Brain microvascular endothelial cell (primary cell): ENCODE data around the gene EHD1.

Experiments used
- DNase-seq: peaks from one replicate; pipeline ENCODE4 v3.0.0-alpha.2; 2020
- H3K27ac ChIP-seq: fragments of 250-450 bp; sonication (Bioruptor Pico); 2 replicates; pipeline ENCODE4 v1.5.1; 2020; ENCODE audit warnings: mild to moderate bottlenecking, moderate library complexity
- H3K27me3 ChIP-seq: fragments of 250-450 bp; sonication (Bioruptor Pico); replicated peaks from 2 replicates; pipeline ENCODE4 v1.5.1; 2020; ENCODE audit warnings: mild to moderate bottlenecking
- H3K36me3 ChIP-seq: fragments of 250-450 bp; sonication (Bioruptor Pico); replicated peaks from 2 replicates; pipeline ENCODE4 v1.5.1; 2020; ENCODE audit warnings: mild to moderate bottlenecking
- H3K4me3 ChIP-seq: 2 replicates; pipeline ENCODE4 v1.5.1; 2011; ENCODE audit warnings: low read depth, mild to moderate bottlenecking, control low read depth, low read length, moderate library complexity
- CTCF ChIP-seq: IDR thresholded peaks from 2 replicates; pipeline ENCODE4 v1.5.1; 2011; ENCODE audit warnings: low read depth, mild to moderate bottlenecking, moderate library complexity, low read length, control low read depth, inconsistent platforms; ENCODE audit errors: missing control alignments
- in situ Hi-C: cut with HindIII; loops from 2 replicates; pipeline ENCODE4 v1.10.0; 2017; ENCODE audit warnings: low sequenced_read_pairs, low pct_ligation_motif_present

EHD1 gene

GRCh38 chr11:64917663-64917995 lies 39.2 kb upstream of the EHD1 start:
- TF ChIP-seq CTCF: no peak
- in situ Hi-C loops: no loop called here
- H3K27ac ChIP-seq: peak overlapping the region; percentile 37
- peak overlapping the region; percentile 58 for H3K4me3 ChIP-seq
- DNase-seq: no peak
- peaks cover 12% of the 10 kb centered on the region for H3K36me3 ChIP-seq
- H3K27me3 ChIP-seq: no peaks in the 10 kb centered on the region

GRCh38 chr11:64916775-64917662 lies 38.6 kb upstream of the EHD1 start, which contains the start of gene ATG2A:
Gene ATG2A (minus strand): TSS chr11:64917209. CDS start chr11:64917135, 74 bp downstream.
- DNase-seq: peak; percentile 99
- in situ Hi-C loops: no loop called here
- H3K27me3 ChIP-seq: no peaks in the 10 kb centered on the region
- peaks cover 17% of the 10 kb centered on the region for H3K36me3 ChIP-seq
- H3K4me3 ChIP-seq: peak within 1 kb of the TSS; percentile 91
- H3K27ac ChIP-seq: peak within 1 kb of the TSS; percentile 51
- no peak for TF ChIP-seq CTCF

DNA sequence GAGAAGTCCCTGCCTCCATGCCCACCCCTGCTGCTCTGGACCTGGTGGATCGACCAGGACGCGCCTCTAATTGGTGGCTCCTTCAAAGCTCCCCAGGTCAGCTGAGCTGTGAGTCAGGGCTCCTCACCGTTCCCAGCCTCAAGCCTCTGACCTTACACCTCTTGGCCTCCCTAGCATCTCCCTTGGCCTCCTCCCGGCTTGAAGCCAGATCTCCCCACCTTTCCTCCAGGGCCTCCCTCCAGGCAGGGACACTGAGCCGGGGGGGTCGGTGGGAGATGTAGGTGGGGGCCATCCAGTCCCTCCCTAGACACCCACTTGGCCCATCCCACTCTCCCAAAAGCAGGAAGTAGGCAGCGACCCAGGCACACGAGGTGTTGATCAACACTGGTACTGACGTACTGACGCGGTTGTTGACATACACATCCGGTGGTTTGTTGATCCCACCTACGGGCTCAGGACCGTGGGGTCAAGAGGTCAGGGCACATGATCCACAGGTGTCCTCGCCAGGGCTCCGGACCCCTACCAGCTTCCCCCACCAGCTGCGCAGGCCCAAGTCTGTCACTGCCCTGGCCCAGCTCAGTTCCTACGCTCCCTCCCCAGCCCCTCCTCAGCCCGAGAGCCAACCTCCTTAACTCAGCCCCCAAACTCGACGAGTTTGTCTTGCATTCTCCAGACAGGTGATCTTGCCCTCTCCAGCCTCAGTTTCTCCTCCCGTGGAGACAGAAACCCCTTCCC lies 37.8 kb upstream of the EHD1 start:
- Histone ChIP-seq H3K4me3 (peak overlapping the region; percentile 91), H3K27me3 (no peaks in the 10 kb centered on the region), H3K36me3 (peaks cover 24% of the 10 kb centered on the region), H3K27ac (peak overlapping the region; percentile 51)
- in situ Hi-C loops: no loop called here
- DNase-seq: no peak
- TF ChIP-seq CTCF: no peak

- peaks cover 32% of the 10 kb centered on the region for H3K36me3 ChIP-seq
- no peak for TF ChIP-seq CTCF
- DNase-seq: no peak
- H3K27me3 ChIP-seq: no peaks in the 10 kb centered on the region
- H3K4me3 ChIP-seq: peak overlapping the region; percentile 91
- no peak overlapping the region for H3K27ac ChIP-seq
- in situ Hi-C loops: no loop called here
These were observed 37.0 kb upstream of the EHD1 start for GRCh38 chr11:64915376-64915887.

DNA sequence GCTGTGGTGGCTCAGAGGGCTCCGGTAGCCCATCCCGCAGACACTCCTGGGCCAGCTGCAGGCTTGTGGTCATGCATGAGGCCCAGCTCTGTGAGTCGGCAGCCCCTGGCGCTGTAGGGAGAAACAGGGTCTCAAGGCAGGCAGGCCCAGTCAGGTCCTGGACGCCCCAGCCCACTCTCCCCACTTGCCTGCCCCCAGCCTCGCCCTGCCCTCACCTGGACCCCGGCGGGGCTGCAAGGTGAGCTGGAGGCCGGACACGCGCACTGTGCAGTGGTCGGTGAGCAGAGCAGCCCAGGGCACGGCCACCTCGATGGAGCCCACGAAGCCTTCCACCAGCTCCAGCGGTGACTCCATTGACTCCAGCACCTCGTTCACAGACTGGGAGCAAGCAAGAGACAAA lies 35.7 kb upstream of the EHD1 start:
- no peak overlapping the region for H3K4me3 ChIP-seq
- H3K27me3 ChIP-seq: no peaks in the 10 kb centered on the region
- TF ChIP-seq CTCF: no peak
- DNase-seq: no peak
- in situ Hi-C loops: no loop called here
- H3K27ac ChIP-seq: no peak overlapping the region
- H3K36me3 ChIP-seq: peaks cover 38% of the 10 kb centered on the region
